Measurements from ENCODE around the gene SHH. TPM values are rescaled to one million over a fixed set of nuclear protein-coding genes. Genes with fewer than 3 reads are reported as not detected.

The SHH gene
- total RNA-seq, 1 donor from 2014 or later: 35.8 TPM

DNA sequence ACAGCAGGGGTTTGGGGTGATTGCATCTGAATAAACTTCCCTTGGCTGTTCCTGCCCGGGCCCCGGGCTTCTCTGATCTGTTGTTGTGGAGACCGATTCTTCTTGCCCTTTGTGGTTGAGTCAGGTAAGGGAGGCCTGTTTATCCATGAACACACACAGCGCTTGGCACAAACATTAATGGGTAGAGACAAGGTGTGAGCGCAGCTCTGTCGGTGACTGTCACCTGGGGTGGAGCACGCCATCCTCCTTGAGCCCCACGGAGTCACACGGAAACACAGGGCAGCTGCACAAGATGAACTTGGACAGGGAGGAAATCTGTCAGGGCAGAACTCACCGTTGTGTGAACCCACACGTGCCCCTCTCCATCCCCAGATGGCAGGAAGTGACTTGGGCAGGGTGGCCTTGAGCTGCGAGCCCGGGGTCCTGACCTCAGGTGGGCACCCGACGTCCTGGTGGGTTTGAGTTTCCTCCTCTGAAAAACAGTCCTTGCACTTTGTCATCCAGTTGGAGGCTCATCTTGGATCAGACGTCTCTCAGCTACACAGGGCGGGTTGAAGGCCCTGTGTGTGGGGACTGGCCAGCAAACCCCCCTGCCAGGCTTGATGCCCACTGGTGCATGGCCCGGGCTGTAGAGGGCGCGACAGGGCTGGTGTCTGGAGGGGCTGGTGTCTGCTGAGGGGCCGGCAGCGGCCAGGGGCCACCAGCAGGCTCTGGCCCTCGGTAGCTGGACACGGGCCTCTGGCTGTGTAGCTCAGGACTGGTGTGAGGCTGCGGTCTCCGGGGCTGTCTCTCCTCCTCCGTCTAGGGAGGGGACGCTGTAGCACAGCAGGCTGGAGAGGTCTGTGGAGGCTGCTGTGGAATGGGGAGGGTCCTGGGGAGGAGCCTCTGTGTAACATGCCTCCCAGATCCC is 24.2 kb upstream of the SHH start:
- DNase-seq (ENCODE audit: low spot score, unreplicated experiment): no peak
- TF ChIP-seq, protein P1, sequence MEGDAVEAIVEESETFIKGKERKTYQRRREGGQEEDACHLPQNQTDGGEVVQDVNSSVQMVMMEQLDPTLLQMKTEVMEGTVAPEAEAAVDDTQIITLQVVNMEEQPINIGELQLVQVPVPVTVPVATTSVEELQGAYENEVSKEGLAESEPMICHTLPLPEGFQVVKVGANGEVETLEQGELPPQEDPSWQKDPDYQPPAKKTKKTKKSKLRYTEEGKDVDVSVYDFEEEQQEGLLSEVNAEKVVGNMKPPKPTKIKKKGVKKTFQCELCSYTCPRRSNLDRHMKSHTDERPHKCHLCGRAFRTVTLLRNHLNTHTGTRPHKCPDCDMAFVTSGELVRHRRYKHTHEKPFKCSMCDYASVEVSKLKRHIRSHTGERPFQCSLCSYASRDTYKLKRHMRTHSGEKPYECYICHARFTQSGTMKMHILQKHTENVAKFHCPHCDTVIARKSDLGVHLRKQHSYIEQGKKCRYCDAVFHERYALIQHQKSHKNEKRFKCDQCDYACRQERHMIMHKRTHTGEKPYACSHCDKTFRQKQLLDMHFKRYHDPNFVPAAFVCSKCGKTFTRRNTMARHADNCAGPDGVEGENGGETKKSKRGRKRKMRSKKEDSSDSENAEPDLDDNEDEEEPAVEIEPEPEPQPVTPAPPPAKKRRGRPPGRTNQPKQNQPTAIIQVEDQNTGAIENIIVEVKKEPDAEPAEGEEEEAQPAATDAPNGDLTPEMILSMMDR (IDR thresholded peaks at IDR 0.05; ENCODE audit: unreplicated experiment): no peak
- no peaks in the 10 kb centered on the region for H3K9me3 Mint-ChIP-seq (ENCODE audit: low read depth)
- peaks cover 8% of the 10 kb centered on the region for H3K4me1 Mint-ChIP-seq (ENCODE audit: low read depth)
- no peak overlapping the region for H3K27ac Mint-ChIP-seq
- H3K36me3 Mint-ChIP-seq (ENCODE audit: insufficient read depth): no peaks in the 10 kb centered on the region
- peaks cover 35% of the 10 kb centered on the region for H3K27me3 Mint-ChIP-seq
- H3K4me3 Mint-ChIP-seq (ENCODE audit: low read depth): no peak overlapping the region

DNA sequence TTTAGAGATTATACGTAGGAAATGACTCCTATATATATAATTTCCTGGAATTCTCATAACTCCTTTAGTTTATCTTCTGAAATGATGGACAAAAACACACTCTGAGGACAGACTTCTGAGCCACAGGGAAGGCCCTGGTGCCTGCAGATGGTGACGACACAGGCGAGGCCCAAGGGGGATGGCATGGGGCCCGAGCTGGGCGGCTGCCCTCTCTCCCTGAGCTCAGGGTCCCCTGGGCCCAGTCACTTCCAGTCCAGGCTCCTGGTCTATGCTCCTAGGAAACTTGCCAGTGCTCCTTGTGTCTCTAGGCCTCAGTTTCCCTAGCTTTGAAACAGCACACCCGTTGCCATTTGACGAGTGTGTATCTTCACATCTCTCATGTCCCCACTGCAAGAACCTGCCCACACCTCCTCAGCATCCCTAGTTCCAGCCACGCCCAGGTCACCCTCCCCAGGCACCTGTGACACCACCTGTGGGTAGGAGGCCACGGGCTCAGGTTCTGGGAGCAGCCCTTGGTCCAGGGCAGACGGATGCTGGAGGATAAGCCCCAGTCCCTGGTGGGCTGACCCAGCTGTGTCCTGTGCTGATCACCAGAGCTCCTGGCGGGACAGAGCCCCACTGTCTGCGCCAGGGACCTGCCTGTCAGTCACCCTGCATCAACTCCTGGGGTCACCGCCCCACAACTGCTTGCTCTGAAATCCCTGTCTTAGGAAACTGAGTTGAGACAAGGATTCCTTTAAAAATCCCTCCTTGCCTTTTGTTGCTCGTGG is 23.4 kb upstream of the SHH start:
- Mint-ChIP-seq H3K9me3 (ENCODE audit: low read depth) (no peaks in the 10 kb centered on the region), H3K27ac (no peak overlapping the region), H3K36me3 (ENCODE audit: insufficient read depth) (no peaks in the 10 kb centered on the region), H3K4me3 (ENCODE audit: low read depth) (no peak overlapping the region), H3K27me3 (peaks cover 32% of the 10 kb centered on the region), H3K4me1 (ENCODE audit: low read depth) (peaks cover 12% of the 10 kb centered on the region)
- TF ChIP-seq, protein P1 (IDR thresholded peaks at IDR 0.05; ENCODE audit: unreplicated experiment): no peak
- no peak for DNase-seq (ENCODE audit: low spot score, unreplicated experiment)

DNA sequence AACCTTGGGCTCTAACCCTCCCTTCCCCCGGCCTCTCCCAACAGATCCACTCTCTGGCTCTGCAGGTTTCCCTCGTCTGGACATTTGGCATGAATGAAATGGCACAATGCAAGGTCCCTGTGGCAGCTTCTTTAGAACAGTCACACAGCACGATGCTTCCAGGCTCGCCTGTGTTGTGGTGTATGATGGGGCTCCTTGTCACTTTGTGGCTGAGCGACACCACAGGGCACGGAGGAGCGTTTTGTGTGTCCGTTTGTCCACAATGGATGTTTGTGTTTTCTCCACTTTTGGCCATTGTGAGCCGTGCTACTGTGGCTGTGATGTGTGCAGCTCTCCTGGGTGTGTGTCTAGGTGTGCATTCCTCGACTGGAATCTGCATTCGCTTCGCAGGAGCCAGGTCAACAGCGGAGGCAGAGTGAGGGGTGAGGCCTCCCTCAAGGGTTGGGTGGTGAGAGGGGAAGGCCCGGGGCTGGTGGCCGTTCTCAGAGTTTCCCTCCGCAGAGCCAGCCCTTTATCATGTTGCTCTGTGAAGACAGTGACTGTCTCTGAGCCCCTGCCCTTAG is 22.3 kb upstream of the SHH start:
- H3K36me3 Mint-ChIP-seq (ENCODE audit: insufficient read depth): no peaks in the 10 kb centered on the region
- no peaks in the 10 kb centered on the region for H3K9me3 Mint-ChIP-seq (ENCODE audit: low read depth)
- H3K4me1 Mint-ChIP-seq (ENCODE audit: low read depth): peaks cover 13% of the 10 kb centered on the region
- no peak for DNase-seq (ENCODE audit: low spot score, unreplicated experiment)
- H3K27ac Mint-ChIP-seq: no peak overlapping the region
- no peak overlapping the region for H3K4me3 Mint-ChIP-seq (ENCODE audit: low read depth)
- TF ChIP-seq, protein P1 (IDR thresholded peaks at IDR 0.05; ENCODE audit: unreplicated experiment): no peak
- H3K27me3 Mint-ChIP-seq: peaks cover 24% of the 10 kb centered on the region

DNA sequence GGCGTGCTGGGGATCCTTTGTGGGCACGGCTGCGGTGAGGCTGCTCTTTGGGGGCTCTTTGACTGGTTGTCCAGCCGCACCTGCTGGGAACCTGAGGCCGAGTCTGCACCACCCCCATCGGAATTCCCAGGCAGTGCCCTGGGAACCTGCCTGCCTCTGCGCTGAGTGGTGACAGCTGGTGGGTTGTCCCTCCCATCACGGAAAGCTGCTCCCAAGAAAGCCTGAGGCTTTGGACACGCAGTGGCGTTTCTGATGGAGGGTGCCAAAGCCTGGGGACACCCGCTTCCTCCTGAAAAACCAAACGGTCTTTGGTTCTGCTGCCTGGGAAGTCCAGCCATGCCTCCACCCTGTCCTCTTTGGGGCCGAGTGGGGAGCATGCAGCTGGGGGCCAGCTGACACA is 21.4 kb upstream of the SHH start:
- Mint-ChIP-seq H3K4me1 (ENCODE audit: low read depth) (peaks cover 13% of the 10 kb centered on the region), H3K27me3 (peaks cover 17% of the 10 kb centered on the region), H3K9me3 (ENCODE audit: low read depth) (peaks cover 5% of the 10 kb centered on the region), H3K36me3 (ENCODE audit: insufficient read depth) (no peaks in the 10 kb centered on the region), H3K27ac (no peak overlapping the region), H3K4me3 (ENCODE audit: low read depth) (no peak overlapping the region)
- DNase-seq (ENCODE audit: low spot score, unreplicated experiment): no peak
- TF ChIP-seq, protein P1 (IDR thresholded peaks at IDR 0.05; ENCODE audit: unreplicated experiment): no peak

DNA sequence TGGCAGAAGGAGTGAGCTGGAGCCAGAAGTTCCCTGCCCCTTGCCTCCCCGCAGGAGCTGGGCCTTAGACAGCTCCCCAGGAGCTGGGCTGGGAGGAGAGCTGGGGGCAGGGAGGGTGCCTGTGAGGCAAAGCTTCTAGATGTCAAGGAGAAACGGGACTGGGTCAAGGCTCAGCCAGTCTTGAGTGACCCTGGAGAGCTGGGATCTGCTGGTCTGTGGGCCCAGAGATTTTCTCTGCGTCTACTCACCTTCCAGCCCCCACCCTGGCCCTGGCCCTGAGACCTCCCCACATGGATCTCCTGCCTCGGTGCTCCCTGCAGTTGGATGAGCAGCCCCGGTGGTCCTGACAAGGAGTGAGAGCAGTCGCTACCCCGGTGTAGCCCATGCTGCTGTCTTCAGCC is 20.3 kb upstream of the SHH start:
- peaks cover 13% of the 10 kb centered on the region for H3K4me1 Mint-ChIP-seq (ENCODE audit: low read depth)
- H3K9me3 Mint-ChIP-seq (ENCODE audit: low read depth): peaks cover 5% of the 10 kb centered on the region
- H3K27me3 Mint-ChIP-seq: peaks cover 22% of the 10 kb centered on the region
- H3K4me3 Mint-ChIP-seq (ENCODE audit: low read depth): no peak overlapping the region
- TF ChIP-seq, protein P1 (IDR thresholded peaks at IDR 0.05; ENCODE audit: unreplicated experiment): no peak
- DNase-seq (ENCODE audit: low spot score, unreplicated experiment): no peak
- H3K36me3 Mint-ChIP-seq (ENCODE audit: insufficient read depth): no peaks in the 10 kb centered on the region
- H3K27ac Mint-ChIP-seq: no peak overlapping the region

Data from progenitor cell of endocrine pancreas (in vitro differentiated cells).